ENCODE data around the gene TAPT1. TPM values are rescaled to one million over a fixed set of nuclear protein-coding genes. Genes with fewer than 3 reads are reported as not detected.

Gene TAPT1
- total RNA-seq, 1 donor from 2014 or later = 35.0 TPM

DNA sequence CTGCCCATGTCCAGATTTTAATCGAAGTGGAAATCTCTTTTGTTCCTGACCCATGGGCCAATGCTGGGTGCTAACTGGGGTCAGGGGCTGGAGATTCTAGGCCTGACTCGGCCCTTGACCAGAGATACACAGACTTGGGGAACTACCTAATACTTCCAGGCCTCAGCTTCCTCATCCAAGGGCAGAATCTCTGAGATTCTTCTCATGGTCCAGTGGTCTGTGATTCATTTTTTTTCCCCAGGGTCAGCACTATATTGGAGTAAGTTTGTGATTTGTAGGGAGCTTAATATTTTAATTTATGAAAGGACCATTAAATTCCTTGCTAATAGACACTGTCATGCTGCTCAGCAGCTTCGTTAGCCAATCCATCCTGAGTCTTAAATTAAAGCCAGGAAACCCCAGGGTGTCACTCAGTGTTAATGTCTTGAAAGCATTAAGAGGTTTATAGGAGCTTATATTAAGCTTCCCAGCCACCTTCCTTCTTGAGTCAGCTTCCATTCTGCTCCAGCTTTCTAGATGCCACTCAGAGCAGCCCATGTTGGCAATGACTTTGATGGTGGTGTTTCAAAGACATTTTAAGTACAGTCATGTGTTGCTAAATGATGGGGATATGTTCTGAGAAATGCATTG is 115.5 kb downstream of the TAPT1 start:
- no peaks in the 10 kb centered on the region for H3K36me3 Mint-ChIP-seq (ENCODE audit: low read depth)
- no peaks in the 10 kb centered on the region for H3K4me1 Mint-ChIP-seq
- TF ChIP-seq, protein P1, sequence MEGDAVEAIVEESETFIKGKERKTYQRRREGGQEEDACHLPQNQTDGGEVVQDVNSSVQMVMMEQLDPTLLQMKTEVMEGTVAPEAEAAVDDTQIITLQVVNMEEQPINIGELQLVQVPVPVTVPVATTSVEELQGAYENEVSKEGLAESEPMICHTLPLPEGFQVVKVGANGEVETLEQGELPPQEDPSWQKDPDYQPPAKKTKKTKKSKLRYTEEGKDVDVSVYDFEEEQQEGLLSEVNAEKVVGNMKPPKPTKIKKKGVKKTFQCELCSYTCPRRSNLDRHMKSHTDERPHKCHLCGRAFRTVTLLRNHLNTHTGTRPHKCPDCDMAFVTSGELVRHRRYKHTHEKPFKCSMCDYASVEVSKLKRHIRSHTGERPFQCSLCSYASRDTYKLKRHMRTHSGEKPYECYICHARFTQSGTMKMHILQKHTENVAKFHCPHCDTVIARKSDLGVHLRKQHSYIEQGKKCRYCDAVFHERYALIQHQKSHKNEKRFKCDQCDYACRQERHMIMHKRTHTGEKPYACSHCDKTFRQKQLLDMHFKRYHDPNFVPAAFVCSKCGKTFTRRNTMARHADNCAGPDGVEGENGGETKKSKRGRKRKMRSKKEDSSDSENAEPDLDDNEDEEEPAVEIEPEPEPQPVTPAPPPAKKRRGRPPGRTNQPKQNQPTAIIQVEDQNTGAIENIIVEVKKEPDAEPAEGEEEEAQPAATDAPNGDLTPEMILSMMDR (IDR thresholded peaks at IDR 0.05) = no peak
- peaks cover 8% of the 10 kb centered on the region for H3K27me3 Mint-ChIP-seq
- ATAC-seq (ENCODE audit: low read depth) (no peak), DNase-seq (no peak)
- no peaks in the 10 kb centered on the region for H3K9me3 Mint-ChIP-seq
- intact Hi-C loops (cut with micrococcal nuclease) = no loop called here
- CTCF ChIA-PET = no interaction called here
- H3K4me3 Mint-ChIP-seq = no peak overlapping the region
- POLR2A ChIA-PET = no interaction called here
- no peak overlapping the region for H3K27ac Mint-ChIP-seq

Other genes with a start within 250 kb of the TAPT1 start
- gene PROM1, start 142.4 kb downstream of the TAPT1 start, total RNA-seq = not detected in 2 replicates